Small intestine (tissue), 7 donors: ENCODE results near the gene LRFN2. TPM values are rescaled to one million over a fixed set of nuclear protein-coding genes. Genes with fewer than 3 reads are reported as not detected.

ENCODE experiments used
- DNase-seq, 2 donors: peaks; one replicate each; pipeline versions ENCODE4 v3.0.0 to v3.0.0-alpha.2; 2013
- FAIRE-seq: peaks from 2 replicates; lab custom pipeline; 2012; peaks lifted over from hg19 to GRCh38; lab: Jason Lieb, UNC
- H3K27ac ChIP-seq, 3 donors: one replicate each; pipeline ENCODE4 v1.5.1; 2013; ENCODE audit warnings: low read length in 2 of 3, mild to moderate bottlenecking in 2 of 3, control low read depth in 1 of 3, inconsistent platforms in 1 of 3, low read depth in 1 of 3, moderate library complexity in 1 of 3
- H3K27me3 ChIP-seq, 3 donors: one replicate each; pipeline ENCODE4 v1.6.1; 2013; ENCODE audit warnings: low read length in 3 of 3, inconsistent platforms in 1 of 3; ENCODE audit not compliant: control insufficient read depth in 3 of 3, insufficient read depth in 3 of 3
- H3K36me3 ChIP-seq, 3 donors: one replicate each; pipeline ENCODE4 v1.6.1; 2013; ENCODE audit warnings: low read length in 3 of 3, inconsistent platforms in 1 of 3, low read depth in 1 of 3, mild to moderate bottlenecking in 1 of 3, moderate library complexity in 1 of 3; ENCODE audit not compliant: control insufficient read depth in 3 of 3, insufficient read depth in 2 of 3
- H3K4me1 ChIP-seq, 3 donors: one replicate each; pipeline ENCODE4 v1.6.1; 2013; ENCODE audit warnings: low read length in 2 of 3, inconsistent platforms in 1 of 3, low read depth in 1 of 3, mild to moderate bottlenecking in 1 of 3, moderate library complexity in 1 of 3; ENCODE audit not compliant: control insufficient read depth in 3 of 3, insufficient read depth in 2 of 3
- H3K4me3 ChIP-seq, 3 donors: one replicate each; pipeline ENCODE4 v1.5.1; 2013; ENCODE audit warnings: low read length in 3 of 3, control low read depth in 1 of 3, inconsistent platforms in 1 of 3, low read depth in 1 of 3, mild to moderate bottlenecking in 1 of 3, moderate library complexity in 1 of 3
- H3K9me3 ChIP-seq, 2 donors: one replicate each; pipeline ENCODE4 v1.6.1; 2013; ENCODE audit warnings: low read depth in 1 of 2, low read length in 1 of 2; ENCODE audit not compliant: control insufficient read depth in 2 of 2, insufficient read depth in 1 of 2
- WGBS, 3 donors: extraction: QIAGEN DNeasy Blood & Tissue Kit; methylation state at CpG; one replicate each; pipeline ENCODE4 v1.1.7; 2013; 5-methylcytosine and 5-hydroxymethylcytosine counted together
- polyA plus RNA-seq, 4 donors: library from polyadenylated mRNA; stranded (reverse) in 3 of 4; unstranded in 1 of 4; fragments of 200-250 nt in 3 of 4; fragments of 120-200 nt in 1 of 4; gene quantifications; one replicate each; pipeline versions ENCODE4 v1.2.1 to v1.2.3, GENCODE V29; 2013
- donor health status: healthy with polysubstance abuse.
- donor health status: control.
- donor health status: control.
- donor health status: Bipolar disorder and iron deficiency.
- donor health status: healthy.

Gene LRFN2
- polyA plus RNA-seq, 4 donors: 0.22 to 0.40 TPM; not detected in 2

GRCh38 chr6:40355066-40355465 lies 232.1 kb downstream of the LRFN2 start:
- H3K4me1 ChIP-seq: no peaks in the 10 kb centered on the region
- no peaks in the 10 kb centered on the region for H3K27me3 ChIP-seq
- WGBS, 3 donors: 85 to 100% (median 93%) methylated on average over 1 of the region's 1 CpG
- no peak overlapping the region for H3K27ac ChIP-seq
- H3K9me3 ChIP-seq: no peaks in the 10 kb centered on the region
- FAIRE-seq: no peak
- no peaks in the 10 kb centered on the region for H3K36me3 ChIP-seq
- no peak for DNase-seq
- no peak overlapping the region for H3K4me3 ChIP-seq

DNA sequence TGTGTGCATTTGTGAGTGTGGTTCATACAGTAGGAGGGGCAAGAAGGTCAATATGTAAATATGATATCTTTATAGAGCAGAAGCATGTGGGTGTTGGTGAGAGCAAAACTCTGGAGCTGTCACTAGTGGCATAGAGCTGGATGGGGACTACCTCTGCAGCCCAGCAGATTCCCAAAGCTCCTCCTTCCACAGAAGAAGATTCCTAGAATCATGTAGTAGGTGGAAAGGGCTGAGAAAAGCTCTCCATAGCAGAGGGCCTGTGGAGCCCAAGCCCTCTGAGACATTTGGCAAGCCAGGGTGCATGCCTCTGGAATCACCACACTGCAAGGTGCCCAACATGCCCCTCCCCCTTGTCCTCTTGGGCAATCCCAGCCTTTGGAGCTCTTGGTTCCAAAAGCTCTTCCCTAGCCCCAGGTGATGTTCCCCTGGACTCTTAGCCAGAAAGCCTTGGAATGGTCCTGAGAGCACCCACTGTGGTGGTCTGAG lies 233.2 kb downstream of the LRFN2 start:
- FAIRE-seq: no peak
- Histone ChIP-seq H3K4me1 (no peaks in the 10 kb centered on the region), H3K4me3 (no peak overlapping the region), H3K27me3 (no peaks in the 10 kb centered on the region), H3K9me3 (no peaks in the 10 kb centered on the region), H3K36me3 (no peaks in the 10 kb centered on the region), H3K27ac (no peak overlapping the region)
- no peak for DNase-seq

GRCh38 chr6:40353197-40353966 lies 233.8 kb downstream of the LRFN2 start:
- DNase-seq (peak in 1 of 2 donors; percentile 8), FAIRE-seq (no peak)
- H3K9me3 ChIP-seq: no peaks in the 10 kb centered on the region
- no peak overlapping the region for H3K27ac ChIP-seq
- no peak overlapping the region for H3K4me3 ChIP-seq
- no peaks in the 10 kb centered on the region for H3K4me1 ChIP-seq
- H3K36me3 ChIP-seq: no peaks in the 10 kb centered on the region
- WGBS, 3 donors: 66 to 75% (median 72%) methylated on average over 6 of the region's 6 CpGs
- H3K27me3 ChIP-seq: no peaks in the 10 kb centered on the region

DNA sequence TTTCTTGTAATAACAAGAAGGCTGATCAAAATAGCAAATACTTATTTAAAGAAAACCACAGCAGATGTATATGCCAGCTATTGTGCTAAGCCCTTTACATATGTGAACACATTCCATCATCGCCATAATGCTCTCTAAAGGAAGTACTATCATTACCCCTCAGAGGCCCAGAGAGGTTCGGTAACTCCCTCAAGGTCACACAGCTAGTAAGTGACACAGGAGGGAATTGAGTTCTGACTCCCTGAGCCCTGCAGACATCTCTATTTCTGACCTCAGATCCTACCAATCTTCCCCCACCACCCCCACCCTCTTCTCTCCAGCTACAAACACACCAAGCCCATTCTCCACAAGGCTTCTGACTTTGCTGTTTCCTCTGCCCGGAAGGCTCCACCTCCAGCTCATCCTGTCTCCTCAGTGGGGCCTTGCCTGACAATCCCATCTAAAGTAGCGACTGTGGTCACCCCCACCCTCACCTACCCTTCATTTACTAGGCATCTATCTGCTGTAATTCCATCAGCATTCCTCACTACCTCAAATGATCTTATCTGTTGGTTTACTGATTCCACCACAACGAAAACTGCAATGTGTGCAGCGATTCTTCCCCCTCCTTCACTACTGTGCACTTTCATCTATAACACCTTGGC lies 234.5 kb downstream of the LRFN2 start:
- no peak for DNase-seq
- Histone ChIP-seq H3K27me3 (no peaks in the 10 kb centered on the region), H3K36me3 (no peaks in the 10 kb centered on the region), H3K9me3 (no peaks in the 10 kb centered on the region), H3K4me3 (no peak overlapping the region), H3K27ac (no peak overlapping the region), H3K4me1 (no peaks in the 10 kb centered on the region)
- WGBS, 3 donors: 72 to 77% (median 76%) methylated on average over 6 of the region's 6 CpGs
- FAIRE-seq: no peak

GRCh38 chr6:40352006-40352405 lies 235.2 kb downstream of the LRFN2 start:
- H3K4me1 ChIP-seq: no peaks in the 10 kb centered on the region
- H3K4me3 ChIP-seq: no peak overlapping the region
- H3K27ac ChIP-seq: no peak overlapping the region
- H3K36me3 ChIP-seq: no peaks in the 10 kb centered on the region
- no peak for DNase-seq
- 56 to 70% (median 59%) methylated on average over 1 of the region's 1 CpG for WGBS, 3 donors
- H3K27me3 ChIP-seq: no peaks in the 10 kb centered on the region
- no peaks in the 10 kb centered on the region for H3K9me3 ChIP-seq
- FAIRE-seq: no peak

DNA sequence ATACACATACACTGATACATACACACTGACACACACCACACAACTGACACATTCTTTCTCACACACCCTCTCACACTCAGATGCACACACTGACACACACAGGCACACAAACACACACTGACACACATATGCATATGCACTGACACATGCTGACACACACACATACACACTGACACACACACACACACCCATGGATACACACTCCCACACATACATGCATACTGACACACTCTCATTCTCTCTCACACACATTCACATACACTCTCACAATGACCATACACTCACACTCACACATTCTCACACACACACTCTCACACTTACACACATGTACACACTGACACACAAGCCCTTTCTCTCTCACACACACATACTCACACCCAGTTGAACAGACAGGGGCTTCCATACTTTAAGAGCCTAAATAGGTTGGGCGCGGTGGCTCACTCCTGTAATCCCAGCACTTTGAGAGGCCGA lies 236.4 kb downstream of the LRFN2 start:
- H3K36me3 ChIP-seq: no peaks in the 10 kb centered on the region
- H3K4me3 ChIP-seq: no peak overlapping the region
- no peak overlapping the region for H3K27ac ChIP-seq
- WGBS, 3 donors: 91 to 97% (median 91%) methylated on average over 3 of the region's 3 CpGs
- H3K9me3 ChIP-seq: no peaks in the 10 kb centered on the region
- H3K27me3 ChIP-seq: no peaks in the 10 kb centered on the region
- H3K4me1 ChIP-seq: no peaks in the 10 kb centered on the region
- no peak for DNase-seq
- no peak for FAIRE-seq

DNA sequence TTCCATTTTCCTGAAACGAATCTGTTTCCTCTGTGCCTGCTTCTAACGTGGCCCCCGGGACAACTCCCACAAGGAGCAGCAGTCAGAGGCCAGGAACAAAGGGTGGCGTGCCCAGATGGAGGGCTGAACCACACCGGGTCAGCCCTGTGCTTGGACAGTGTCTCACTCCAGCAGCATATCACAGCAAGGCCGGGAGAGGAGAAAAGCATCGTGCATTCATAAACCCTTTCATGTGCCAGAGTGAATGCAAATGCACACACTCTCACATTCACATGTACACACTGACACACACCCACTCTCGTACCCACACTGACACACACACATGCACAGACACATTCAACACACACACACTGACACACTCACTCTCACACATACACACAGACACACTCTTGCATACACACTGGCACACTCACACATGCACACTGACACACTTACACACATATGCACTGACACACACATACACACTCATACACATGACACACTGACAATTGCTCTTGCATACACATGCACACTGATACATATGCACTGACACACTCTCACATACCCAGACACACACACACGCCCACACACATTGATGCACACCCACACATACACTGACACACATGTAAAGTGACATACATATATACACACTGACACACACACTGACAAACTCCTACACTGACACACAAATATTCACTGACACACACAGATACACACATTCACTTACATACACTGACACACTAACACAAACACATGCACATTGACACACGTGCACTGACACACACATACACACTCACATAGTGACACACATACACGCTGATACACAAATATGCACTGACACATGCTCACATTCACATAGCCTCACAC lies 237.0 kb downstream of the LRFN2 start:
- Histone ChIP-seq H3K9me3 (no peaks in the 10 kb centered on the region), H3K27ac (no peak overlapping the region), H3K4me3 (no peak overlapping the region), H3K36me3 (no peaks in the 10 kb centered on the region), H3K4me1 (no peaks in the 10 kb centered on the region), H3K27me3 (no peaks in the 10 kb centered on the region)
- FAIRE-seq (no peak), DNase-seq (no peak)
- WGBS, 3 donors: 57 to 65% (median 62%) methylated on average over 11 of the region's 11 CpGs
